ACHN (cell line): Measurements from ENCODE around the gene HEXIM2.
"Not testable (repeated sequence)": the region's sequence is repeated elsewhere in the genome, so short reads cannot be mapped to it uniquely, and the experiment has no call there.

ENCODE experiments used
- DNase-seq: peaks from one replicate; pipeline ENCODE4 v3.0.0-alpha.2; 2015
- in situ Hi-C: cut with HindIII; loops from 2 replicates; pipeline ENCODE4 v1.10.0; 2017; ENCODE audit warnings: low sequenced_read_pairs, low pct_ligation_motif_present, low pct_unique_long_range_greater_than_20kb

Gene HEXIM2, protein sequence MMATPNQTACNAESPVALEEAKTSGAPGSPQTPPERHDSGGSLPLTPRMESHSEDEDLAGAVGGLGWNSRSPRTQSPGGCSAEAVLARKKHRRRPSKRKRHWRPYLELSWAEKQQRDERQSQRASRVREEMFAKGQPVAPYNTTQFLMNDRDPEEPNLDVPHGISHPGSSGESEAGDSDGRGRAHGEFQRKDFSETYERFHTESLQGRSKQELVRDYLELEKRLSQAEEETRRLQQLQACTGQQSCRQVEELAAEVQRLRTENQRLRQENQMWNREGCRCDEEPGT

DNA sequence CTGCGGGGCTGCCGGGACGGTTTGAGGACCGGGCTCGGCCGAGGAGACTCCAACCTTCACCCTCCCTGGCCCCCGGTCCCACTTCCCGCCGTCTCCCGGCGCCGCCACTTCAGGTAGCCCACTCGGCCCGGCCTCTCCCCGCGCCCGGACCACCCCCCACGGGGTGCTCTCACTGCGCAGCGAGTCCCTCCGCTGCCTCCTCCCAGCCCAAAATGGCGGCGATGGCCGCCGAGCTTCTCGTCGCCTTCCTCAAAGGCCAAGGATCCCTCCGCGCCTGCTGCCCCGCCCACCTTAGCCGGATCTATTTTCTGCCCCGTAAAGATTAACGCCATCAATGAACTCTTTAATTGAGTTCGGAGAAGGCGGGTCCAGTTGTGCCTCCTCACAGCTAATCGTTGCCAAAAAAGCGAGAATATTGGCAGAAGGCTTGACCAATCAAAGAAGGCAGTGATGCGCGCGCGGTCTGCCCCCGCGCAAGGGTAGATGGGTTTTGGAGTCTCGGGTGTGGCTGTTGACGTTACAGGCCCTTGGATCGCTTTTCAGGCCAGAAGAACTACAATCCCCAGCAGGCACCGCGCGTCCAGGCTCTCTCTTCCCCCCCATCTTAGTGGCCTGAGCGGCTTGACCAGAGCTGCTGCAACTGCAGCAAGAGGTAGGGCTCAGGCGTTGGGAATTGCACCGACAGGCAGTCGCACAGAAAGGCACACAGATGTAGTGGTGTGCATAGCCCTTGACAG, at the start of gene HEXIM2:
TSS of gene HEXIM2 (plus strand) at position 588 of the 737 bp plus-strand sequence. CDS start 919 bp downstream, outside the sequence.
- in situ Hi-C loops, result no loop called here
- peak; percentile 100 for DNase-seq

DNA sequence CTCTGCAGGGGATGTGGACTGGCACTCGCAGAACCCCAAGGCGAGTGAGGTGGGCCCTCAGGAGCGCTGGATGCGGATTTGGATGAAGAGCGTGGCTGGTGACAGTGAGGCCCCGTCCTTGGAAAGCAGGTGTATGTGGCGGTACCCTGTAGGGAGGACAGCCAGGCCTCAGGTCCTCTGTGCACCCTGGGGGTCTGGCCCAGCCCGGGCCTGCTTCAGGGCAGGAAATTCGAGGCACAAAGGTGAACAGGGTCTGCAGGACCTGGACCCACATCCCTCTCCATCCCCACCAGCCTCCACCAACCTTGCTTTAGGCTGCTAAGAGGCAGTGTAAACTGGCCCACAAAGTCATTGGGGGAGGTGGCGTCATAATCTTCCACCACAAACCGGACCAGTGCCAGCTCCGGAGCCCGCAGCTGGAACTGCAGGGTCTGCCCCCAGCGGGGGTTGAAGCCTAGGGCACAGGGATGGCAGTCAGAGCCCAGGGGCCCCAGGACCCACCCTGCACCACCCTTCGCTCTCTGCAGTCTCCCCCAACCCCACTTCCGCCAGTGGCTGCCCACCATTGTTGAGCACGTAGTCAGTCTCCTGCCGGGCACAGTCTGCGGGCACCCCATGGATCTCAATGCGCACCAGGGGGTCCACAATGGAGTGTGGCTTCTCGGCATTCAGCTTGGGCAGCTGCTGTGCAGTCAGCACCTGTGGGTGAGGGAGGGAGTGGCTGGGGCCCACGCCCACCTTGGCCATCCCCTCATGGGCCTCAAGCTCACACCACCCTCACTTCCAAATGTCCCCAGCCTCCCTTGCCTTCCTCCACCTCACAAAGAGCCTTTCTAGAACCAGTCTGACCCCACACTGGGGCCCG, 48.9 kb upstream of the HEXIM2 start:
- in situ Hi-C loops, result no loop called here
- no peak for DNase-seq

DNA sequence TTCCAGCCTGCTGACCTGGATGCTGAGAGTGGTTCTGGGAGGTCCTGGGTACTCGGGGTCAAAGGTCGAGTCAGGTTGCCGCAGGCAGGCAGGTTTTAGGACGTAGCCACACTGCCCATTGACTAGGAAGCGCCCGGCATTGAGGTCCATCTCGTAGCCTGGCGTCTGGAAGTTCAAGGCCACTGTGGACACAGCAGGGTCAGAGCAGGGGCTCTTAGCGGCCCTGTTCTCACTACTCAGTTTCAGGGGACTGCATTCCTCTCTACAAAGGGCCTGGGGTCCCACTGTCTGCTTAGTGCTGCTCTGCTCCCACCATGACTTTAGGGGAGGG, 48.3 kb upstream of the HEXIM2 start:
- in situ Hi-C loops, result no loop called here
- no peak for DNase-seq

DNA sequence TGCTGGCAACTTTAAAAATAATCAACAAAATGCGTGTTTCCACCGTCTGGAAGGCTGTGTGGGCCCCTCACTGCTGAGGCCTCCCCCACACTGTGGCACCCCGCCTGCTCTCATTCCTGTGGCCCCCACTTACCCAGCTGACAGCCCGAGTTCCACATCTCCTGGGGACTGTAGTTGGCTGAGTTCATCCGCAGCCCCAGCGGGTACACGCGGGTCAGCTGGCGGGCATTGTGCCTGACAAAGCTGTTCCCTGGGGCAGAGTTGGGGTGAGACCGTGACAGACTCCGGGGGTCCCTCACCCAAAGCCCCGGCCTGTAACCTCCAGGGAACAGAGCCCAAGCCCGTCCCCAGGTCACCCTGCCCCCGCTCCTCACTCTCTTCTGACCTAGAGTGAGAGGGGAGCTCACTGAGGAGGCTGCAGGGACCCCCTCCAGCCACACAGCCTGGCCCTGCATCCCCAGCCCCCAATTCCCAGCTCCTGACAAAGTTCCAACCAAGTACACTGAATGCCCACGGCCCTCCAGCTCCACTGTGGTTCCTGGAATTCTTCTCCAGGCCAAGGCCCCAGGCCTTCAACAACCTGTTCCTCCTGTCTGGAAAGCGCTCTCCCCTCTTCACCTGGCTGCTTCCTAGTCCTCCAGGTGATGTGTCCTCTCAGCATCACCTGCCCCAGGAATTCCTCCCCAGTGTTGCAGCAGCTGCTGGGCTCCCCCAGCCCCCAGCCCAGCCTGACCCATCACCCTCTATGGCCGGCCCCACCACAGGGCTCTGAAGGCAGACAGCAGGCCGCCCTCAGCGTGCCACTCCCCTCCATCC, 47.4 kb upstream of the HEXIM2 start:
- in situ Hi-C loops, result no loop called here
- no peak for DNase-seq

DNA sequence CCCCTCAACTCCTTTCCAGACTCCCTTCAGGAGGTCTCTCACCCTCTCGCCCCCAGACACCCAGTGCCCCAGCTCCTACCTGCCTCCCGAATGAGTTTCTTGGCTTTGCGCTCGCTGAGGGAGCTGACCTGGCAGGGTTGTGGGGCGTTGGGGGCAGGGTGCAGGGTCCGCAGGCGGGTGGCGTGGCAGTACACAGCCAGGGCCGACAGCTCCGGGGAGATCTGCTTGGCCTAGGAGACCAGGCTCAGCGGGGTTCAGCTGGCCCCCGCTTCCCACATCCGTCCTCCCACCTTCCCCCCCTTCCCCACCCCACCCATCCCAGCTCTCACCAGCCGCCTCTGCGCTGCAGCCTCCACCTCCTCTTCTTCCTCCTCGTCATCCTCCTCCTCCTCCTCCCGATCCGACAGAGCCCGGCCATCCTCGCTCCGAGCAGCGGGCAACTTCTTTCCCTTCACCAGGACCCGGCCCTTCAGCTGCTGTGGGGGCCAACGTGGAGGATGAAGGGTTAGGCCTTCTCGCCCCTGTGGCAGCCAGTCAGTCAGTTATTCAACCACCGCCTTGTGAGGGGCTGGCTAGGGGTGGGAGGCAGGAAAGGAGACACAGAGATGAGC, 46.6 kb upstream of the HEXIM2 start:
- no peak for DNase-seq
- in situ Hi-C loops, result no loop called here

DNA sequence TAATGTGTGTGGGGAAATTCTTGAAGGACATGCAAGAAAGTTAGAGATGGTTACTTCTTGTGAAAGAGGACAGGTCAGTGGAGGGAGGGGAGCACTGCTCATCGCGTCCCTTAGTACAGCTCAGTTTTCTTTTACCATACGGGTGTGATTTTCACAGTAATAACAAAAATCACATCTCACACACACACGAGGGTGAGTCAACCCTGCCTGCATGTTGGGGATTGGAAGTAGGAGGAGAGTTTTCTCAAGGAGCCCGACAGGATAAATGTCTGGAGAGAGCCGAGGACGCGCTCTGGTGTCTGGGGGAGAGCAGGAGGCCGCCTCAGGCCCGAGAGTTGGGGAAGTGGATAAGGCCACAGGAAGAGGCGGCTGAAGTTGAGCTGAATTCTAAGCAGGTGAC, 45.8 kb upstream of the HEXIM2 start:
- in situ Hi-C loops, result no loop called here
- no peak for DNase-seq

DNA sequence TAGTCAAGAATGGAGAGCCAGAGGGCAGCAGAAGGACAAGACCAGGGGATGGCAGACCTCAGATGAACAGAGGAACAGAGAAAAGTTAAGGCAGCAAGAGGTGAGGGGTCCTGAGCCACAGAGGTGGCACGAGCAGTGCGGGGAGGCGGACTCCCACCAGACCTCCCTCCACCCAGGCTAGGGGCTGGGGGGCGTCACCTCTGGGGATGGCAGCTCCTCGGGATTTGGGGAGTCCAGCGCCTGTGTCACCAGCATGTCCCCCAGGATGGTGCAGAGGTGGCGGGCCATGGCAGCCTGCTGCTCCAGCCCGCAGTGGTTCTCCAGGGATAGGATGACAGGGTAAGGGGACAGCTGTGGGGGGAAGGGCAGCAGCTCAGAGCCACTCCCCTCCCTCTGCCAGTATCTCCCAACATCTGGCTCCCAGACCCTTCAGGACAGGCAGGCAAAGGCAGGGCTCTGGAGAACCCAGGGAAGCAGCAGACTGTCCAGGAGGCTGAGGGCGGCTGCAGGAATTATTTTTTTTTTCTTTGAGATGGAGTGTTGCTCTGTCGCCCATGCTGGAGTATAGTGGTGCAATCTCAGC, 45.1 kb upstream of the HEXIM2 start:
- in situ Hi-C loops, result no loop called here
- no peak for DNase-seq

DNA sequence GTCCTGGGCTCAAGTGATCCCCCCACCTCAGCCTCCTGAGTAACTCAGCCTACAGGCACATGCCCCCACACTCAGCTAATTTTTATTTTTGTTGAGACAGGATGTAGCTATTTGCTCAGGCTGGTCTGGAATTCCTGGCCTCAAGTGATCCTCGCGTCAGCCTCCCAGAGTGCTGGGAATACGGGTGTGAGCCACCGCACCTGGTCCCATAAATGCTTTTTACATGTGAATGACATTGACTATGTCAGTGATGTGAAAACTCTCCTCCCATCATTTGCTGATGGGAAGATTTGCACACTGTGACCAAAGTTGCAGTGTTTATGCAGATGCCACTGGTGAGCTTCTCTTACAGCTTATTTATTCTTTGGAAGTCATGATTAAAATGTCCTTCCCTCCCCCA, 44.3 kb upstream of the HEXIM2 start:
- no peak for DNase-seq
- in situ Hi-C loops, result no loop called here

DNA sequence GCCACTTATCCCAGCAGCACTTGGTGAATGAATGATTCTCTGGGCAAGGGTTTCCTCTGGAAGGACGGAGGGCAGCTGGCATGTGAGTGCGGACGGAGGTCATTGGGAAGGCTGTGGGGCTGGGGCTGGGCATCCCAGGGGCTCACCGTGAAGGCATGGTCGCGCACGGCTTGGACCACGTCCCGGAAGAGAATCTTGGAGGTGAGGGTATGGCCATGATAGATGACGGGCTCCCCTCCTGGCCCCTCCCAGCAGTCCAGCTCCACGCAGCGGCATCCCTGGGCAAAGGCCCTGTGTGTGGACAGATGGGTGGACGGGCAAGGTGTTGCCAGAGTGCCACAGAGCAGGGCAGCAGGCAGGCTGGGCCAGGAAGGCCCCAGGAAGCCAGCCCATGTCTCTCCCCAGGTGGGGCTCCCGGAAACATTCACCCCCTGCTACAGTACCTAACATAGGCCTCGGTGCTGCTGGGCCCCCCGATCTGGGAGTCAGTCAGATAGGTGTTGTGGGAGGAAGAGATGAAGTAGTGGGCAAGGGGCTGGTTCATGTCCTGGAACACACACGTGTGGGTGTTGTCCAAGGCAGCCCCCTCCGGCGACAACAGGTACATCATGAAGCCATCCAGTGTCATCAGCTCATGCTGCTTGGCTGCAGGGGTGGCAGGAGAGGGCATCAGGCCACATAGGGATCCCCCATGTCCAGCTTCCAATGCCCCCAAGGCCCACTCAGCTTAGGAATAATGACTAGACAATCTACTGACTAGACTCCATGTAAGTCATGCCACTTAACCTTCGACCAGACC, 43.6 kb upstream of the HEXIM2 start:
- in situ Hi-C loops, result no loop called here
- DNase-seq, result no peak

DNA sequence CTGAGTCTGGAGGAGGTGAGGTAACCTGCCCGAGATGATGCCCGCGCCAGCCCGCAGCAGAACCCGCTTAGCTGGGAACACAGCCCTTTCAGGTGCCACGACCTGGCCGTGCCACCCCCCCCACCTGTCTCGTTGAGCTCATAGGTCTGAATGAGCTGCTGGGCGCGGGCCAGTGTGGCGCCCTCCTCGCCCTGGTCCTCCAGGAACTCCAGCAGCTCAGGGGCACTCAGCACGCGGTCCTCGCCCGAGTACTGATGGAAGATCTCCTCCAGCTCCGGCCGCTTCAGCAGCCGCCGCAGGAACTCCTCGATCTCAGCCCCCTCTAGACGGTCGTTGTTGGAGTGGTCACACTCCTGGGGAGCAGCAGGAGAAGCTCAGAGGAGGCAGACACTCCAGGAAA, 43.0 kb upstream of the HEXIM2 start:
- in situ Hi-C loops, result no loop called here
- DNase-seq, result no peak

DNA sequence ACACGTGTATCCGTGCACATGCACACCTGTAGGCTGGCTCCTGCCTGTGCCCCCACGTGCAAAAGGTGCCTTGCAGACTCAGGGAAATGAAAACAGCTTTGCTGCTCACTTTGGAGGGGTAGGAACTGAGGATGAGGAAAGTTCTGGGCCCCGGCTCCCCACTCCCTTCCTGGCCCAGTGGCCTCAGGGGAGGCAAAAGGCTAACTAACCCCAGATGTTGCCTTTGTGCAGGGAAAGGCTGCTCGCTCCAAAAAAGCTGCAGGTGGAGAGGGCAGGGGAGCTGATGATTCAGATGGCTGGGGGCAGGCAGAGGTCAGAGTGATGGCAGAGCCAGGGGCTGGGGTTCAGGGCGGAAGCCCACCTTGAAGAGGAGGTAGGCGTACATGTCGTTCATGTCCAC, 41.7 kb upstream of the HEXIM2 start:
- no peak for DNase-seq
- in situ Hi-C loops, result loop anchor here (10.0 kb wide), 1 partner anchor 95 kb away; no protein-coding TSS in a partner anchor

DNA sequence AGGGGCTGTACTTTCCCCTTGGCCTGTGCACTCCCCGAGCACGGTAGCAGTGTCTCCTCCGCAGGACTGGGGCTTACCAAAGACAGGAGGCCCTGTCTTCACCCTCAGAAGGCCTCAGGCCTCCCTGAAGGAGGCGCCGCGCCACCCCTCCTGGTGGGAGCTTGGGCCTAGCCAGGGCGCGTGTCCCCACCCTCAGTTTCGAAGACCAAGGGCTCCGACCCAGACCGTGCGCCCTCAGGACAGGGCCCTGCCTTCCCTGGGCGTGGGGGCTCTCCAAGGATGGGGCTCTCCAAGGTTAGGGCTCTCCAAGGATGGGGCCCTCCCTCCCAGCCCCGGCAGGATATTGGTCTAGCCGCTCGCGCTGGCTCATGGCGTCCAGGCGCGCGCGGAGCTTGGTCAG, 41.1 kb upstream of the HEXIM2 start:
- in situ Hi-C loops, result loop anchor here (10.0 kb wide), 1 partner anchor 96 kb away; no protein-coding TSS in a partner anchor
- DNase-seq, result no peak

DNA sequence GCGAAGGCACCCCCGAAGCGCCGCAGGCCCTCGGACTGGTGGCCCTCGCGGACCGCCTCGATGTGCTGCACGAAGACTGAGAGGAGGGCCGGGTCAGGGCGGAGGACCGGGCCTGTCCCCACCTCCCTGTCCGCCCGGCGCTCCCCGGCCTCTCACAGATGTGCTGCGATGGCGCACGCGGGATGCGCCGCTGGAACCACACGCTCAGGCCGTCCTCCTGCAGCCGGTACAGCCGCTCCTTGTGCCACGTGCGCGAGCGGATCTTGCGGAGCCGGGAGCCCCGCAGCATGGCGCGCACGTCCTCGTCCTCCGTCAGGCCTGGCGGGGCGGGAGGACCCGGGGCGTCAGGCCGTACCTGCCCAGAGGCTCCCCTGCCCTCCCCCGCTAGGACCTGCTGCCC, 40.6 kb upstream of the HEXIM2 start:
- in situ Hi-C loops, result loop anchor here (10.0 kb wide), 1 partner anchor 96 kb away; no protein-coding TSS in a partner anchor
- DNase-seq, result no peak

DNA sequence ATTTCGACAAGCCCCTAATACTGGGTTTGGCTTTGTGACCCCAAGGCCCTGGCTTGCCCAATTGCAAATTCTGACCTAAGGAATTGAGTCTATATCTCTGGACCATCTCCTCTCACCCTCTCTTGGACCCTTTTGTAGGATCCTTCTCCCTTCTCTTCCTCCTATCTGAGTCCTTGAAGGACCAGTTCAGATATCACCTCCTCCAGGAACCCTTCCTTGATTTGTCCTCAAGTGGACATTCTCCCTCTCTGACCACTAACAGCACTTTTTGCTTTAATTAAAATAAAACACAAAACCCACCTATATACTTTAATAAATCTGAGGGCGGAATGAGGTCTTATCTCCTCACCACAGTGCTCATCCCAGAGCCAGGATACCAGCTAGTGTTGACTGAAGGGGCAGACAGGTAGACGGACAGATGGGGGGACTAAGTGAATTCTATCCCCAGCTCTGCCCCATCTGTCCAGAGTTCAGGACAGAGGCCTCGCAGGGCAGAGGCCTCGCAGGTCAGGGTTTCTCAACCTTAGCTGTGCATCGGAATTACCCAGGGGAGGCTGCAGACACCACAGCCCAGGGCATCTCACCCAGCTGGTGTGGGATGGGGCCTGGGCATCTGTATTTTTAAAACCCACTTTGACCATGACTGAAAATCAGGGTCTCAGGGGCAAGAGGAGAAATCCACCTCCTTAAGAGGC, 38.5 kb upstream of the HEXIM2 start:
- in situ Hi-C loops, result loop anchor here (10.0 kb wide), 1 partner anchor 98 kb away; no protein-coding TSS in a partner anchor
- no peak for DNase-seq

DNA sequence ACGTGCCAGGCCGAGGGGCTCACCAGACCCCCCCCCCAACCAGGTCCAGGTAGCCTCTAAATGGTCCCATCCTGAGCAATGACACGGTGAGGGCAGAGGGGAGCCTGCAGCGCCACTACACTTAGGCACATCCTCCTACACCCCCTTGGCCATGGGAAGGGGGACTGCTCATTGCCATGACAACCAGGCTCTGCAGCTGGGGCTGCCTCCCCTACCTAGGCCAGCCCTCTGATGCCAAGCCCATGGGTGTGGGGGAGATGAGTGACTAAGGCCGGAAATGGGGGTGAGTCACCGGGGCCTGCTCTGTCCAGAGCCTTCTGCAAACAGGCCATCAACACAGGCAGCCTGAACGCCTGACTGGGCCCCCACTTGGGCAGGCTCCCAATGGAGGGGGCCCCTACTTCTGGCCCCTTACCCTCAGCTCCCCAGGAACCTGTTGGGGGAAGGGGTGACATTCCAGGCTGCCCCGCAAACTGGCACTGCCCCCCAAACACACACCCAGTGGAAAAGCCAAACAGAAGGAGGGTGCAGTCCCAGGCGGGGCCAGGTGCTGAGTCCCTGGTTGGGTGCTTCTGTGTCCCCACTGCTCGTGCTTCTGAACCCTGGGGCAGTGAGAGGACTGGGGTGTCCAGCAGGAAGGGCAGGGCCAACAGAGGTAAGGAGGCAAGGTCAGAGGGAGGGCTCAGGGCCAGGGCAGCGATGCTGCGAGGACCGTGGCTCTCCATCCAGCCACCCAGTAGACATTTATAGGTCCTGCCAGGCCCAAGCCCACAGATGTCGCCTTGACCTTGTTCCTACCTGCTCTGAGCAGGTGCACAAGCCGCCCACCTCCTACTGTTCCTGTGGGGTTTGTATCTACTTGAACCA, 37.5 kb upstream of the HEXIM2 start:
- in situ Hi-C loops, result loop anchor here (10.0 kb wide), 1 partner anchor 99 kb away; no protein-coding TSS in a partner anchor
- DNase-seq, result peak; percentile 90

DNA sequence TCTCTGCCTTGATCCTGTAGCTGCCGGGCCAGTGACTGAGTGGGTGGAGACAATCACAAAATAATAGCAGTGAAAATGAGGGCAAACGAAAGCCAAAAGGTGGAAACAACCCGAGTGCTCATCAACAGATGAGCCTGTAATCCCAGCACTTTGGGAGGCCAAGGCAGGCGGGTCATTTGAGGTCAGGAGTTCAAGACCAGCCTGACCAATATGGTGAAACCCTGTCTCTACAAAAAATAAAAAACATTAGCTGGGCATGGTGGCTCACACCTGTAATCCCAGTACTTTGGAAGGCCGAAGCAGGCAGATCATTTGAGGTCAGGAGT, 36.9 kb upstream of the HEXIM2 start:
- in situ Hi-C loops, result loop anchor here (10.0 kb wide), 1 partner anchor 100 kb away; no protein-coding TSS in a partner anchor
- DNase-seq, result not testable (repeated sequence)
